ENCODE data around the gene HCN3. TPM values are rescaled to one million over a fixed set of nuclear protein-coding genes. Genes with fewer than 3 reads are reported as not detected.

Gene HCN3
- total and polyA plus RNA-seq, 2 of the 13 experiments (the other 11 are each of a cell fraction or from before 2014, with no cell fraction given), result 2.4 to 10.2 TPM

- TF ChIP-seq ZBTB49 (CRISPR knock-in tag; IDR thresholded peaks at IDR 0.05; ENCODE audit: borderline replicate concordance), result no peak; the same call in 1 of the 2 replicates
- TF ChIP-seq ZBTB20 (CRISPR knock-in tag; IDR thresholded peaks at IDR 0.05; ENCODE audit: borderline replicate concordance, low read depth), result peak; percentile 83; the same call in 1 of the 2 replicates
- TF ChIP-seq THRA (CRISPR knock-in tag; IDR thresholded peaks at IDR 0.05; ENCODE audit: borderline replicate concordance), result peak; percentile 81
- TF ChIP-seq PITX1 (CRISPR knock-in tag; IDR thresholded peaks at IDR 0.05), result peak; percentile 85
- TF ChIP-seq KDM5B (CRISPR knock-in tag; IDR thresholded peaks at IDR 0.05; ENCODE audit: borderline replicate concordance), result peak; percentile 89
- no peak for TF ChIP-seq ZNF235 (CRISPR knock-in tag; IDR thresholded peaks at IDR 0.05; ENCODE audit: borderline replicate concordance)
- 0 out of 2 replicates have a peak, but pooled peaks have one; percentile 60 for TF ChIP-seq ZNF850 (CRISPR knock-in tag; conservative IDR thresholded peaks at IDR 0.05)
- TF ChIP-seq, protein P1, sequence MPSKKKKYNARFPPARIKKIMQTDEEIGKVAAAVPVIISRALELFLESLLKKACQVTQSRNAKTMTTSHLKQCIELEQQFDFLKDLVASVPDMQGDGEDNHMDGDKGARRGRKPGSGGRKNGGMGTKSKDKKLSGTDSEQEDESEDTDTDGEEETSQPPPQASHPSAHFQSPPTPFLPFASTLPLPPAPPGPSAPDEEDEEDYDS (CRISPR knock-in tag; IDR thresholded peaks at IDR 0.05), result peak; percentile 95
- TF ChIP-seq, protein P2, sequence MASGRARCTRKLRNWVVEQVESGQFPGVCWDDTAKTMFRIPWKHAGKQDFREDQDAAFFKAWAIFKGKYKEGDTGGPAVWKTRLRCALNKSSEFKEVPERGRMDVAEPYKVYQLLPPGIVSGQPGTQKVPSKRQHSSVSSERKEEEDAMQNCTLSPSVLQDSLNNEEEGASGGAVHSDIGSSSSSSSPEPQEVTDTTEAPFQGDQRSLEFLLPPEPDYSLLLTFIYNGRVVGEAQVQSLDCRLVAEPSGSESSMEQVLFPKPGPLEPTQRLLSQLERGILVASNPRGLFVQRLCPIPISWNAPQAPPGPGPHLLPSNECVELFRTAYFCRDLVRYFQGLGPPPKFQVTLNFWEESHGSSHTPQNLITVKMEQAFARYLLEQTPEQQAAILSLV (CRISPR knock-in tag; IDR thresholded peaks at IDR 0.05; ENCODE audit: borderline replicate concordance), result peak; percentile 91
- TF ChIP-seq, protein P3, sequence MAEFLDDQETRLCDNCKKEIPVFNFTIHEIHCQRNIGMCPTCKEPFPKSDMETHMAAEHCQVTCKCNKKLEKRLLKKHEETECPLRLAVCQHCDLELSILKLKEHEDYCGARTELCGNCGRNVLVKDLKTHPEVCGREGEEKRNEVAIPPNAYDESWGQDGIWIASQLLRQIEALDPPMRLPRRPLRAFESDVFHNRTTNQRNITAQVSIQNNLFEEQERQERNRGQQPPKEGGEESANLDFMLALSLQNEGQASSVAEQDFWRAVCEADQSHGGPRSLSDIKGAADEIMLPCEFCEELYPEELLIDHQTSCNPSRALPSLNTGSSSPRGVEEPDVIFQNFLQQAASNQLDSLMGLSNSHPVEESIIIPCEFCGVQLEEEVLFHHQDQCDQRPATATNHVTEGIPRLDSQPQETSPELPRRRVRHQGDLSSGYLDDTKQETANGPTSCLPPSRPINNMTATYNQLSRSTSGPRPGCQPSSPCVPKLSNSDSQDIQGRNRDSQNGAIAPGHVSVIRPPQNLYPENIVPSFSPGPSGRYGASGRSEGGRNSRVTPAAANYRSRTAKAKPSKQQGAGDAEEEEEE (CRISPR knock-in tag; IDR thresholded peaks at IDR 0.05; ENCODE audit: borderline replicate concordance), result no peak; the same call in 1 of the 2 replicates
- no peak for TF ChIP-seq FOXA1 (IDR thresholded peaks at IDR 0.05)
- 0 out of 2 replicates have a peak, but pooled peaks have one; percentile 10 for TF ChIP-seq FOXA1 (CRISPR knock-in tag; IDR thresholded peaks at IDR 0.05)
- no peak for TF ChIP-seq REL (CRISPR knock-in tag; conservative IDR thresholded peaks at IDR 0.05)
- TF ChIP-seq ZNF772 (CRISPR knock-in tag; IDR thresholded peaks at IDR 0.05), result peak; percentile 91
- TF ChIP-seq ZSCAN22 (CRISPR knock-in tag; IDR thresholded peaks at IDR 0.05), result peak; percentile 53; the same call in 1 of the 2 replicates
- TF ChIP-seq NR1H2 (CRISPR knock-in tag; IDR thresholded peaks at IDR 0.05; ENCODE audit: borderline replicate concordance, low read depth), result no peak
- TF ChIP-seq POGK (CRISPR knock-in tag; conservative IDR thresholded peaks at IDR 0.05), result peak; percentile 66; the same call in 1 of the 2 replicates
- TF ChIP-seq ELF4 (CRISPR knock-in tag; IDR thresholded peaks at IDR 0.05; ENCODE audit: borderline replicate concordance), result 0 out of 2 replicates have a peak, but pooled peaks have one; percentile 27
- peak; percentile 68 for TF ChIP-seq RBM39 (IDR thresholded peaks at IDR 0.05; ENCODE audit: low read depth, low read length, poor library complexity, severe bottlenecking)
Measured at GRCh38 chr1:155300553-155301329, 23.5 kb downstream of the HCN3 start (continued).
